Left ventricle myocardium inferior (tissue), 1 donor: Measurements from ENCODE around the gene SLC5A5. TPM values are rescaled to one million over a fixed set of nuclear protein-coding genes. Genes with fewer than 3 reads are reported as not detected.

Source experiments
- DNase-seq: peaks from one replicate; pipeline ENCODE4 v3.0.0-alpha.2; 2020
- H3K27ac ChIP-seq: fragments of 200-600 bp; replicated peaks from 2 replicates; pipeline ENCODE4 v1.8.0; 2021
- H3K27me3 ChIP-seq: fragments of 200-600 bp; 2 replicates; pipeline ENCODE4 v1.8.0; 2021; ENCODE audit warnings: low read depth
- H3K36me3 ChIP-seq: fragments of 200-600 bp; 2 replicates; pipeline ENCODE4 v1.8.0; 2021
- H3K4me1 ChIP-seq: fragments of 200-600 bp; 2 replicates; pipeline ENCODE4 v1.8.0; 2021
- H3K4me3 ChIP-seq: fragments of 200-600 bp; 2 replicates; pipeline ENCODE4 v1.8.0; 2021; ENCODE audit warnings: mild to moderate bottlenecking, moderate library complexity
- H3K9me3 ChIP-seq: fragments of 200-600 bp; replicated peaks from 2 replicates; pipeline ENCODE4 v1.8.0; 2021
- CTCF ChIP-seq: fragments of 200-600 bp; IDR thresholded peaks from 2 replicates; pipeline ENCODE4 v1.8.0; 2021; ENCODE audit warnings: antibody characterized with exemption, mild to moderate bottlenecking, borderline replicate concordance
- intact Hi-C: fragments of 100-400 bp; cut with micrococcal nuclease; formaldehyde crosslinking; loops from one replicate; pipeline ENCODE4 v1.11.0; 2022
- total RNA-seq: library from RNA; stranded (reverse); fragmentation: NEBNext Ultra II Directional; extraction: Animal tissue kit (Norgen Biotek cat#: 25700); gene quantifications from one replicate; pipeline ENCODE4 v1.2.1, GENCODE V29; 2021
- donor health status: DM: no; HTN: yes; CAD: no; lungs with severe emphysema.

Gene SLC5A5
- total RNA-seq, 1 donor from 2014 or later: not detected

GRCh38 chr19:17866312-17866963 lies 5.3 kb upstream of the SLC5A5 start:
- Histone ChIP-seq H3K27me3 (peaks cover 18% of the 10 kb centered on the region), H3K4me1 (peaks cover 19% of the 10 kb centered on the region), H3K9me3 (no peaks in the 10 kb centered on the region), H3K36me3 (peaks cover 44% of the 10 kb centered on the region), H3K4me3 (no peak overlapping the region), H3K27ac (no peak overlapping the region)
- no peak for TF ChIP-seq CTCF
- no peak for DNase-seq
- intact Hi-C loops: no loop called here

DNA sequence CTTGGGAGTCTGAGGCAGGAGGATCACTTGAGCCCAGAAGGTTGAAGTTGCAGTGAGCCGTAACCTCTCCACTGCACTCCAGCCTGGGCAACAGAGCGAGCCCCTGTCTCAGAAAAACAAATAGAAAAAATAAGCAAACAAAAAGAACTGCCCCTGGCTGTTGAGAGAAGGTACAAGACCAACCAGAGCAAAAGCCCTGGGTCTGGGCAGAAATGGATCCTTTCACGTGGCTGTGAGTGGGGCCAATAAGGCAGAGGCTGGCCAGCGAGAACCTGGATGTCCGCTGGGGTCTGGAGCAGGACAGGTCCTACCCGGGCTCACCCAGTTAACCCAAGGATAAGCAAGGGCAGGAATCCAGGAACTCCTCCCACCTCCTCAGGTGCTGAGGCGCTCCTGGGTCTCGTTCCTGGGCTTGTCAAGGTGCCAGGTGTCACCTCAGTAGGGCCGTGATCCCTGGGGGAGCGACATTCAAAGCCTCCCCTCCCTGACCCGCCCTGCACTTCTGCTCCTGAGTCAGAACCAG lies 4.7 kb upstream of the SLC5A5 start:
- intact Hi-C loops: no loop called here
- Histone ChIP-seq H3K9me3 (no peaks in the 10 kb centered on the region), H3K27me3 (peaks cover 24% of the 10 kb centered on the region), H3K36me3 (peaks cover 38% of the 10 kb centered on the region), H3K4me1 (peaks cover 18% of the 10 kb centered on the region), H3K27ac (no peak overlapping the region), H3K4me3 (no peak overlapping the region)
- no peak for DNase-seq
- no peak for TF ChIP-seq CTCF

DNA sequence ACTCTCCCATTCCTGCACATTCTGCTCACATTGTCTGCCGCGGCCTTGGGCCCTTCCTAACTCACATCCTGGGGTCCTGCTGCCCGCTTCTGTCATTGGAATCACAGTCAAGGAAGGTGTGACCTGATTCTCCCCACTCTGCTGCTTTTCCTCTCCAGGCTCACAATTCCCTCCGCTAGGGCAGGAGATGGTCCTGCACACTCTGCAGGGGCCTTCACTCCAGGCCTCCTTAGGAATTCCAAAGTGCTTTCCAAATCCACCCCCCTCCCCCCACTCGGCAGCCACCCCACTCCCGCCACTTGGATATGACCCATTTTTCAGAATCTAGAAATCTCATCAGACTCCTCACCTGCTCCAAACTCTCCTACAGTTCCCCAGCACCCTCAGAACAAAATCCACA lies 3.1 kb upstream of the SLC5A5 start:
- Histone ChIP-seq H3K36me3 (peaks cover 22% of the 10 kb centered on the region), H3K4me1 (peaks cover 20% of the 10 kb centered on the region), H3K9me3 (no peaks in the 10 kb centered on the region), H3K27me3 (peaks cover 40% of the 10 kb centered on the region), H3K4me3 (no peak overlapping the region), H3K27ac (no peak overlapping the region)
- no peak for DNase-seq
- intact Hi-C loops: no loop called here
- no peak for TF ChIP-seq CTCF

GRCh38 chr19:17869114-17869608 lies 2.6 kb upstream of the SLC5A5 start:
- Histone ChIP-seq H3K9me3 (no peaks in the 10 kb centered on the region), H3K4me3 (no peak overlapping the region), H3K27ac (no peak overlapping the region), H3K27me3 (peaks cover 45% of the 10 kb centered on the region), H3K36me3 (peaks cover 17% of the 10 kb centered on the region), H3K4me1 (peaks cover 19% of the 10 kb centered on the region)
- intact Hi-C loops: no loop called here
- no peak for DNase-seq
- no peak for TF ChIP-seq CTCF

DNA sequence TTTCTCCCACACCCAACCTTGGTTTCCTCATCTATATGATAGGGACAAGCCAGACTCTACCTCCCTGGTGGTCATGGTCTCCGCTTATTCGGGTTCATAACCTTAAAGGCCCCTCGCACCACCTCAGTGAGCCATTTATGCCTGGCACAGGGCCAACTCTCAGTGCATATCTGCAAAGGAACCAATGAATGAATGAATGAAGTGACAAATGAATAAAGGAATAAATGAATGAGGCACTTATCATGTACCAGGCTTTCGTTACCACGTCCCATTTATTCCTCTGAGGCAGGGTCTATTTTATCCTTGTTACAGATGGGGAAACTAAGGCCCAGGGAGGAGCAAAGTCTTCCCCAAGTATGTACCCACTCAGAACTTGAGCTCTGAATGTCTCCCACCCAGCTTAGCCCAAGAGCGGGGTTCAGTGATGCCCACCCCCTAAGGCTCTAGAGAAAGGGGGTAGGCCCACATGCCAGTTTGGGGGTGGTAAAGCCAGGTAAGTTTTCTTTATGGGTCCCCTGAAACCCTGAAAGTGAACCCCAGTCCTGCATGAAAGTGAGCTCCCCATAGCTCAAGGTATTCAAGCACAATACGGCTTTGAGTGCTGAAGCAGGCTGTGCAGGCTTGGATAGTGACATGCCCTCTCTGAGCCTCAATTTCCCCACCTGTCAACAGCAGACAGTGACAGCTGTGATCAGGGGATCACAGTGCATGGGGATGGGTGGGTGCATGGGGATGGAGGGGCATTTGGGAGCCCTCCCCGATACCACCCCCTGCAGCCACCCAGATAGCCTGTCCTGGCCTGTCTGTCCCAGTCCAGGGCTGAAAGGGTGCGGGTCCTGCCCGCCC lies 490 bp upstream of the SLC5A5 start:
- Histone ChIP-seq H3K4me3 (no peak overlapping the region), H3K4me1 (peaks cover 19% of the 10 kb centered on the region), H3K27ac (no peak overlapping the region), H3K27me3 (peaks cover 66% of the 10 kb centered on the region), H3K36me3 (no peaks in the 10 kb centered on the region), H3K9me3 (no peaks in the 10 kb centered on the region)
- DNase-seq: no peak
- intact Hi-C loops: no loop called here
- TF ChIP-seq CTCF: no peak
